ENCODE measurements around the gene TEX22.

DNA sequence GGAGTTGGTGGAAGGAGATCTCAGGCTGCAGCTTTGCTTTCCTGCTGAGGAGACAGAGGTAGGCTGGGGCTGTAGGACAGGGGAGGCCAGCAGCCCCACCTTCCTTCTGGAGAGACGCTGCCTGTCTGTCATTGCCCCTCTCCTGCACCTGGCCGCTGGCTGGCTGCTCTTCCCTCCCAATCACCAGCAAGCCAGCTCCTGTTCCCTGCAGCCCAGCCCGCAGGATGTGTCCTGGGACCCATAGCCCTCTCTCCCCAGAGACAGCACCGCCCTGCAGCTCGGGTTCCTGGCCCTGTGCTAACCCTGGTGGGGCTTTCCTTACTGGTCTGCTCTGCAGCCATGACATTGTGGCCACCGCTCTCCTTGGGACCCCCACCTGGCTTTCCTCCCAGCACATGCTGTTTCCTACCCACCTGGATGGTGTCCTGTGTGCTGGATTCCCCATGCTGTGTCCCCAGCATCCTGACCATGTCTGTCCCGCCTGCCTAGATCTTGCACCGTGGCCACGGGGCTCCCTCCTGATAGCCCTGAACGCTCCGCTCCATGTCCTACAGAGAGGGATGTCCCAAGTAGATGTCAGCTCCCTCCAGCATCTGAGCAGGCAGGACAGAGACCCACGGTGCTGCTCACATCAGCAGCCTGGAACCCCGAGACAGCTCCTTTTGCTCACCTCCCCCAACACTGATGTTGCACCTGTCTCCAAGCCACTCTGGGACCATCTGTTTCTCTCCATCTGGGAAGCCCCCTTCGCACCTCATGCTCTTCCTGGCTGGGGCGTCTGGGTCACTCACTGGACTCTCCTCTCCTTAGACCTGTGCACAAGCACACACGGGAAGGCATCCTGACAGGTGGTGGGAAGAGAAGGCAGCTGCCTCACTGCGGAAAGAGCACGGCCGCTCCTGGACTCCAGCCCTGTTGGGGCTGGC, 20.2 kb downstream of the TEX22 start:
- no peak for TF ChIP-seq POLR2A (IDR thresholded peaks at IDR 0.05)
- TF ChIP-seq, protein P1, sequence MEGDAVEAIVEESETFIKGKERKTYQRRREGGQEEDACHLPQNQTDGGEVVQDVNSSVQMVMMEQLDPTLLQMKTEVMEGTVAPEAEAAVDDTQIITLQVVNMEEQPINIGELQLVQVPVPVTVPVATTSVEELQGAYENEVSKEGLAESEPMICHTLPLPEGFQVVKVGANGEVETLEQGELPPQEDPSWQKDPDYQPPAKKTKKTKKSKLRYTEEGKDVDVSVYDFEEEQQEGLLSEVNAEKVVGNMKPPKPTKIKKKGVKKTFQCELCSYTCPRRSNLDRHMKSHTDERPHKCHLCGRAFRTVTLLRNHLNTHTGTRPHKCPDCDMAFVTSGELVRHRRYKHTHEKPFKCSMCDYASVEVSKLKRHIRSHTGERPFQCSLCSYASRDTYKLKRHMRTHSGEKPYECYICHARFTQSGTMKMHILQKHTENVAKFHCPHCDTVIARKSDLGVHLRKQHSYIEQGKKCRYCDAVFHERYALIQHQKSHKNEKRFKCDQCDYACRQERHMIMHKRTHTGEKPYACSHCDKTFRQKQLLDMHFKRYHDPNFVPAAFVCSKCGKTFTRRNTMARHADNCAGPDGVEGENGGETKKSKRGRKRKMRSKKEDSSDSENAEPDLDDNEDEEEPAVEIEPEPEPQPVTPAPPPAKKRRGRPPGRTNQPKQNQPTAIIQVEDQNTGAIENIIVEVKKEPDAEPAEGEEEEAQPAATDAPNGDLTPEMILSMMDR (IDR thresholded peaks at IDR 0.05) = no peak

All from lower leg skin (tissue), 3 donors.